GM23338 (cell line): ENCODE data around the gene ELP2.

Experiments used
- EZH2 ChIP-seq: fragments of 200-600 bp; sonication (generic); IDR thresholded peaks from one replicate; pipeline ENCODE4 v1.8.0; 2017; ENCODE audit warnings: antibody characterized with exemption, mild to moderate bottlenecking, low read depth; ENCODE audit not compliant: unreplicated experiment
- EZH2phosphoT487 ChIP-seq: fragments of 200-600 bp; sonication (generic); IDR thresholded peaks from one replicate; pipeline ENCODE4 v1.8.1; 2018; ENCODE audit warnings: antibody characterized with exemption; ENCODE audit not compliant: unreplicated experiment
- JUNB ChIP-seq: IDR thresholded peaks from one replicate; pipeline ENCODE4 v1.6.1; 2016; ENCODE audit warnings: antibody characterized with exemption; ENCODE audit not compliant: unreplicated experiment
- ZNF331 ChIP-seq: fragments of 250-450 bp; sonication (Bioruptor Pico); IDR thresholded peaks from 2 replicates; pipeline ENCODE4 v1.5.0; 2020; ENCODE audit warnings: low read depth, mild to moderate bottlenecking, moderate library complexity
- TF ChIP-seq, protein P1 (sequence below), 2 experiments: fragments of 200-600 bp in 1 of 2; sonication (generic) in 1 of 2; conservative IDR thresholded peaks; 2 replicates each; pipeline versions ENCODE4 v1.5.1 to v1.6.1; 2016 to 2017; ENCODE audit warnings: antibody characterized with exemption in 2 of 2, low read depth in 2 of 2, mild to moderate bottlenecking in 2 of 2, moderate library complexity in 1 of 2

DNA sequence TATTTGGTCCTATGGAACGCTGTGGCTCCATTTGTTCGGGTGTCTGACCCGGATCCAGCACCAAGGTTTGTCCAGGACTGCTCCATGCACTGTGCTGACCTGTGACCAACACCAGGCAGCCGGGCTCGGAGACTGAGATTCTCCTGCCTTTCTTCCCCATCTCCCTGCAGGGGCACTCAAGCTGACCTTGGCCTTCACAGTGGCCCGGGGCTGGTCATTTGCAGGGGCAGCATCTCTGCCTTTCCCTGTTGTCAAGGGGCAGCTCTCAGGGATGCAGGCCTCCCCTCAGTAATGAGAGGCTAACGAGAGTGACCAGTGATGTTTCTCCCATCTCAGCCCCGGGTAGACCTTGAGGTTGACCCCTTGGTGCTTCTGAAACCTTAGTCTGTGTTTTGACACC lies 85.1 kb downstream of the ELP2 start:
- TF ChIP-seq ZNF331 (CRISPR knock-in tag): no peak
- TF ChIP-seq, protein P1, sequence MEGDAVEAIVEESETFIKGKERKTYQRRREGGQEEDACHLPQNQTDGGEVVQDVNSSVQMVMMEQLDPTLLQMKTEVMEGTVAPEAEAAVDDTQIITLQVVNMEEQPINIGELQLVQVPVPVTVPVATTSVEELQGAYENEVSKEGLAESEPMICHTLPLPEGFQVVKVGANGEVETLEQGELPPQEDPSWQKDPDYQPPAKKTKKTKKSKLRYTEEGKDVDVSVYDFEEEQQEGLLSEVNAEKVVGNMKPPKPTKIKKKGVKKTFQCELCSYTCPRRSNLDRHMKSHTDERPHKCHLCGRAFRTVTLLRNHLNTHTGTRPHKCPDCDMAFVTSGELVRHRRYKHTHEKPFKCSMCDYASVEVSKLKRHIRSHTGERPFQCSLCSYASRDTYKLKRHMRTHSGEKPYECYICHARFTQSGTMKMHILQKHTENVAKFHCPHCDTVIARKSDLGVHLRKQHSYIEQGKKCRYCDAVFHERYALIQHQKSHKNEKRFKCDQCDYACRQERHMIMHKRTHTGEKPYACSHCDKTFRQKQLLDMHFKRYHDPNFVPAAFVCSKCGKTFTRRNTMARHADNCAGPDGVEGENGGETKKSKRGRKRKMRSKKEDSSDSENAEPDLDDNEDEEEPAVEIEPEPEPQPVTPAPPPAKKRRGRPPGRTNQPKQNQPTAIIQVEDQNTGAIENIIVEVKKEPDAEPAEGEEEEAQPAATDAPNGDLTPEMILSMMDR (conservative IDR thresholded peaks at IDR 0.05; ENCODE audit: low read depth in 2 of 2): no peak
- no peak for TF ChIP-seq EZH2
- TF ChIP-seq EZH2phosphoT487: no peak
- no peak for TF ChIP-seq JUNB
